Measurements from ENCODE around the gene CNGA2.

CNGA2 gene

DNA sequence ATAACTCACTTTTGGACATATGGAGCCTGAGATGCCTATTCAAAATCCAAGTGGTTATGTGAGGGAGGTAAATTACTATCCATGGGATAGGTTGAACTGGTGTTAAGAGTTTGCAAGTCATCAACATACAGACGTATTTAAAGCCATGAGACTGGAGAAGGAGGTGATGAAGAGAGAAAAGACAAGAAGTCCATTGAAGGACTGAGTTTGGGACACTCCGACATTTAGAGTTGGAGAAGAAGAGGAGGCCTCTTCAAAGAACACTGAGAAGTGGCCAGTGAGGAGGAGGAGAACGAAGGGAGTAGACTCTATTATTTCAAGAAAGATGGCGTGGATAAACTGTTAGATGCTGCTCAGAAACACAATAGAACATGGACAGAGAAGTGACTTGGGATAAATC, at the start of gene CNGA2:
Gene CNGA2 (plus strand): TSS at position 301 of the 400 bp plus-strand sequence. CDS start 3,738 bp downstream, outside the sequence.
- no peak for TF ChIP-seq GATA2 (IDR thresholded peaks at IDR 0.05; ENCODE audit: low read depth, low read length)
- no peak for TF ChIP-seq GATA3 (IDR thresholded peaks at IDR 0.05; ENCODE audit: low read depth, low read length)

DNA sequence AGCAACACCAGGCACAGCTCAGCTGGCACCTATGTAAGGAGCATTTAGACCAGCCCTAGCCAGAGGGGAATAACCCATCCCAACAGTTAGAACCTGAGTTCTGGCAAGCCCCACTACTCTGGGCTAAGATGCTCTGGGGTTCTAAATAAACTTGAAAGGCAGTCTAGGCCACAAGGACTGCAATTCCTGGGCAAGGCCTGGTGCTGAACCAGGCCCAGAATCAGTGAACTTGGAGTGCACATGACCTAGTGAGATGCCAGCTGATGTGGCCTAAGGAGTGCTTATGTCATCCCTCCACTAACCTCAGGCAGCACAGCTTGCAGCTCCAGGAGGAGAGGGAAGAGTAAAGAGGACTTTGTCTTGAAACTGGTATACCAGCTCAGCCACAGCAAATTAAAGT, 46.9 kb upstream of the CNGA2 start:
- TF ChIP-seq GATA2 (IDR thresholded peaks at IDR 0.05; ENCODE audit: low read depth, low read length) (no peak), GATA3 (IDR thresholded peaks at IDR 0.05; ENCODE audit: low read depth, low read length) (no peak)

DNA sequence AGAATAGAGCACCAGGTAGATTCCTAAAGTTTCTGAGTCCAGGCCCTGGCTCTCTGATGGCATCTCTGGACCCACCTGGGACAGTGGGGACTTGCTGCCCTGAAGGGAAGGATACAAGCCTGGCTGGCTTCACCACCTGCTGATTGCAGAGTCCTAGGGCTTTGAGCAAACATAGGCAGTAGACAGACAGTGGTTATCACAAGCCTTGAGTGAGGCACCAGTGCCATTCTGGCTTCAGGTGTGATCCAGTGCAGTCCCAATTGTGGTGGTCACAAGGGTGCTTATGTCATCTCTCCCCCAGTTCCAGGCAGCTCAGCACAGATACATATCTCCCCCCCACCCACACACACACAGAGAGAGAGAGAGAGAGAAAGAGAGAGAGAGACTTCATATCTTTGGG, 45.9 kb upstream of the CNGA2 start:
- TF ChIP-seq GATA2 (IDR thresholded peaks at IDR 0.05; ENCODE audit: low read depth, low read length) = no peak
- TF ChIP-seq GATA3 (IDR thresholded peaks at IDR 0.05; ENCODE audit: low read depth, low read length) = no peak

DNA sequence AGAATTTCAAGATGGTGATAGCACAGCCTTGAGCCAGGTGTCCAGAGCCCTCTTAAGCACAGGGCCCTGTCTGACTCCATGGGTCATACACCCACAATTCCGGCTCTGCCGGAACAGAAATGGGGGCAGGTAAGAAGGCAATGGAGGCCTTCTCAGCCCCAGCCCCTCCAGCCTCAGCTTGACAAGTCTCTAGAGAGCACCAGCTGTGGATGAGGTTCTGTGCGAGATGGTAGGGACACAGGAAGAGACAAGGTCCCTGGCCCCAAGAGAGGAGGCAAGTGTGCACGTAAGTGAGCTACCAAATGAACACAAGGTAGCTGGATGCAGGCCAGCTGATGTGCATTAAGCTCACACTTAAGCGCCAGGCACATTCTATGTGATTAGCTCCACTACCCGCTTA, 41.7 kb upstream of the CNGA2 start:
- TF ChIP-seq GATA3 (IDR thresholded peaks at IDR 0.05; ENCODE audit: low read depth, low read length) = no peak
- TF ChIP-seq GATA2 (IDR thresholded peaks at IDR 0.05; ENCODE audit: low read depth, low read length) = no peak

DNA sequence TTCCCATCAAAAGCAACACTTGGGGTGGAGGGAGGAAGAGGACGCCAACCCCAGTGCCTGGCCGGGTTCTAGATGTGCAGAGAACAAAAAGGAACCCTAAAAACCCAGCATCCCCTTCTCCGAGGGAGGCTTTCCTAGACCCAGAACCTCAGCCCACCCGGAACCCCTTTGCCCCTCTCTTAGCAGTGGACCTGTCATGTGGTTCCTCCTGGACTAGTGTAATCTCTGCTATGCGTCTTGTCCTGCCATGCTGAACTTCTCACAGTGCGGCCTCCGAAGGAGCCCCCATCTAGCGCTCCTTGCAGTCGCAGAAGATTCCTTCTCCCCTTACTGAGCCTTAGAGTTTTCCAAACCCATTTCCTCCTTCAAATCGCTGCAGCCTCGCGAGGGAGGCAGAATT, 40.4 kb upstream of the CNGA2 start:
- no peak for TF ChIP-seq GATA2 (IDR thresholded peaks at IDR 0.05; ENCODE audit: low read depth, low read length)
- no peak for TF ChIP-seq GATA3 (IDR thresholded peaks at IDR 0.05; ENCODE audit: low read depth, low read length)

DNA sequence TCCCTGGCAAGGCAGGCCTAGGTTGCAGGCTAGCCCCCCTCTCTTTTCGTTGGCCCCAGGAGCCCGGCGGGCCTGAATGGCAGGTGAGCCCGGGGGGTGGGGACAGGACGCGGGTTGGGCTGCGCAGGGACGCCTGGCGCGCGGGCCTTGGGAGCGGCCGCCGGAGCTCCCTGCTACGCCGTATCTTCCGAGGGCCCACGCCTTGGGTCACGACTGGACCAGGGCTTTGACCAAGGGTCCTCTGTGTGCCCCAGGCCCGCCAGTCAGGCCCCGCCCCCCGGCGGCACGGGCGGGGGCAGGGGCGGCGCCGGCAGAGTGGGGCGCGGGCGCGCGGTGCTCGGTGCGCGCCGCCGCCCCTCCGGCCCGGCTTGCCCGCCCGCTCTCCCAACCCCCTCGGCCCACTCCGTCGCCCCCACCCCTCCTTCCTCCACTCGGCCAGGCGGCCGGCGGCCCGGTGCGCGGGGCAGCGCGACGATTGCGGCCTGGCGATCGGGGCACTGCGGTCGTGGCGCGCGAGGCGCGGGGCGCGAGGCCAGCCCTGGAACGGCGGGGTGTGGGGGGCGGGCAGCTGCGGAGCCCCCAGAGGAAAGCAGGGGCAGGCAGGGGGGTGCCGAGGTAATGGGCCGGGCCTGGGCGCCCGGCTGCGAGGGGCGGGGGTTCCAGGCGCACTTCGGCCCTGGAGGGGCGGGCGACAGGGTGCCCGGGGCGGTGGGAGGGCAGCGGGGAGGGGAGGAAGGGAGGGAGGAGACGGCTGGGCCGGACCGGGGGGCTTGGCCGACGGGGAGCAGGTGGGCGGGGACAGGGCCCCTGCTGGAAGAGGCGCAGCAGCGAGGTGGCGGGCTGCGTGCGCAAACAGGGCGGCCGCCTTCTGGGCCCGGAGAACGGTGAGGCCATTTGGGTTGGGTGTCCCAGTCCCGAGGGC, 39.6 kb upstream of the CNGA2 start, which contains the start of gene PRRG3:
Gene PRRG3 (plus strand): TSS at position 798 of the 922 bp plus-strand sequence. CDS start 3,357 bp downstream, outside the sequence.
- no peak for TF ChIP-seq GATA2 (IDR thresholded peaks at IDR 0.05; ENCODE audit: low read depth, low read length)
- TF ChIP-seq GATA3 (IDR thresholded peaks at IDR 0.05; ENCODE audit: low read depth, low read length) = no peak

DNA sequence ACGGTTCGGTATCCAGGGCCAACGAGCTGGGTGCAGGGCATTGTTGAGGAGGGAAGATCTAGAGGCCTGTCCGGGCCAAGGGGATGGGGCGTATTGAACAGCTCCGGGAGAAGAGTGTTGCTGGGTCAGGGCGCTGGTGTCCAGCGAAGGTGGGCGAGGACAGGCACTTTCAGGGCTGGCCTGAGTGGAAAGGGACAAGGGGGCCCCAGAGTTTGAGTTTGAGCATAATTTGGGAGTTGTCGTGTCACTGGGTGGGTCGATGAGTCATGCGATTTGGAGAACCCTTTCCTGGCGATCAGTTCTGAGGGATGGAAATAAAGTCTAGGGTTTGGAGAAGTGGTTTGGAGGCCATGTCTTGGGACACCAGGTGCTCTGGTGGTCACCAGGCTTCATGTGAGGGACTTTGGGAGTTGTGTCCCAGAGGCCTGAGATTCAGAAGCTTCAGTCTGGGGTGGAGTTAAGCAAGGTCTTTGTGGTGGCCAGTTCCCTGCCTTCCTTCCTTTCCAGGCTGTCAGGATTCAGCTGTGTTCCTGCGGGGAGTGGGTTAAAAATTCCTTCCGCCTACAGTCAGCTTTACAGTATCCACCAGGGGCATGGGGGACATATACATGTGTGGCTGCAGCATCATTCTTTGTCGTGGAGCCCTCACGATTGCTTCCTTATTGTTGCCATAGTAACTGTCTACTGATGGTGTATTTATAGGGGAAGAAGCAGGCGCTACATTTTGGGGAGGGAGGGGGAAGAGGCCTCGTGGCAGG, 38.8 kb upstream of the CNGA2 start:
- TF ChIP-seq GATA2 (IDR thresholded peaks at IDR 0.05; ENCODE audit: low read depth, low read length) (no peak), GATA3 (IDR thresholded peaks at IDR 0.05; ENCODE audit: low read depth, low read length) (no peak)

DNA sequence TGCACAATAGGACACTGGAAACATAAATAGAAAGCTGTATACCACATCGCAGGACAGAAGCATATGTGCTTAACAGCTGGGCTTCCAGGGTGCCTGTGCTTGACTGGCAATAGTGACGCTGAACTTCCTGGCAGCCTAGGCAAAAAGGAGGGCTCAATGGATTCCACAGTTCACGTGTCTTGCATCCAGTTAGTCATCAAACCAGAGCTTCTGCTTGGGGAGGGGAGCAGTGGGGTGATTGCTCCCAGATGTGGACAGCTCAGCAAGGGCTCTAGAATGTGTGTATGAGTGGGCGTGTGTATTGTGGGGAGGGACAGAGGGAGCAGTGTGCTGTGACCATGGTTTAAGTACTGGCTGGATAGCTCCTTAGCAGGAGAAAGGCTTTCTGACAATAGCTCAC, 37.0 kb upstream of the CNGA2 start:
- TF ChIP-seq GATA2 (IDR thresholded peaks at IDR 0.05; ENCODE audit: low read depth, low read length) (no peak), GATA3 (IDR thresholded peaks at IDR 0.05; ENCODE audit: low read depth, low read length) (no peak)

DNA sequence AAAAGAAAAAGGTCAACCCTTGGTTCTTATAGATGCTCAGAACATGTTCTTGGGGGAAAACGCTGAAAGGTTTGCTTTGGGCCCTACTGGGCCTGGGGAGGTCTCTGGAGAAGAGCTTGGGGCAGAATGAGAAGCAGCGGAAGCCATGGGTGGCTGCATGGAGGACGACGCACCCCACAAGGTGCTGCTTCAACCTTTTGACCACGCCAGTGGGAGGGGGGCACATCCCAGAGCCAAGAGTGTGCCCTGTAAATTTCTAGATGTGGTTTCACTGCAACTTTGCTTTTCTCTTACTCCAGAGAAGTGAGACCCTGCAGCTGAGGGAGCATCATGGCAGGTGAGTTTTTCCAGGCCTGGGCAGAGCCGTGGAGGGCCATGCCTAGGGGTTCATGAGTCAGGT, 36.1 kb upstream of the CNGA2 start:
- TF ChIP-seq GATA3 (IDR thresholded peaks at IDR 0.05; ENCODE audit: low read depth, low read length) (no peak), GATA2 (IDR thresholded peaks at IDR 0.05; ENCODE audit: low read depth, low read length) (no peak)

DNA sequence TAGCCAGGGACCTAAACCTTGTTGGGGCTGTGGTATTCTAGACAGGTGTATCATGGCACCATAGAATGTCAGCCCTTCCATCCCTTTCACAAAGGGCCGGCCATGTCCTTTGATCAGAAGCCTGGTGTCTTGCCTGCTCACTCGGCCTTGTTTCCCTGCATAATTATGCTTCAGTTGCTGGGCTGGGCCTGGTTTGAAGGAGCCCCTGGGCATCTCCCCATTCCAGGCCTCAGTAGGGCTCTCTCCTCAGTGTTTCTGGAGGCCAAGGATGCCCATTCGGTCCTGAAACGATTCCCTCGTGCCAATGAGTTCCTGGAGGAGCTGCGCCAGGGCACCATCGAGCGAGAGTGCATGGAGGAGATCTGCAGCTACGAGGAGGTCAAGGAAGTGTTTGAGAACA, 34.8 kb upstream of the CNGA2 start:
- TF ChIP-seq GATA3 (IDR thresholded peaks at IDR 0.05; ENCODE audit: low read depth, low read length) = no peak
- TF ChIP-seq GATA2 (IDR thresholded peaks at IDR 0.05; ENCODE audit: low read depth, low read length) = no peak

DNA sequence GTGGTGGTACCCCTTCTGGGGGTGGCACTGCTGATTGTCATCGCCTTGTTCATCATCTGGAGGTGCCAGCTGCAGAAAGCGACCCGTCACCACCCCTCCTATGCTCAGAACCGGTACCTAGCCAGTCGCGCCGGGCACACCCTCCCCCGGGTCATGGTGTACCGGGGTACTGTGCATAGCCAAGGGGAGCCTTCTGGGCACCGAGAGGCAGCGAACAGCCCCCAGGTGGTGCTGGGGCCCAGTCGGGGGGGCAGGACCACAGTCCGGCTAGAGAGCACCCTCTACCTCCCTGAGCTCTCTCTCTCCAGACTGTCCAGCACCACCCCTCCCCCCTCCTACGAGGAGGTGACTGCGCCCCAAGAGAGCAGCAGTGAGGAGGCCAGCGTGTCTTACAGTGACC, 34.0 kb upstream of the CNGA2 start:
- TF ChIP-seq GATA3 (IDR thresholded peaks at IDR 0.05; ENCODE audit: low read depth, low read length) (no peak), GATA2 (IDR thresholded peaks at IDR 0.05; ENCODE audit: low read depth, low read length) (no peak)

DNA sequence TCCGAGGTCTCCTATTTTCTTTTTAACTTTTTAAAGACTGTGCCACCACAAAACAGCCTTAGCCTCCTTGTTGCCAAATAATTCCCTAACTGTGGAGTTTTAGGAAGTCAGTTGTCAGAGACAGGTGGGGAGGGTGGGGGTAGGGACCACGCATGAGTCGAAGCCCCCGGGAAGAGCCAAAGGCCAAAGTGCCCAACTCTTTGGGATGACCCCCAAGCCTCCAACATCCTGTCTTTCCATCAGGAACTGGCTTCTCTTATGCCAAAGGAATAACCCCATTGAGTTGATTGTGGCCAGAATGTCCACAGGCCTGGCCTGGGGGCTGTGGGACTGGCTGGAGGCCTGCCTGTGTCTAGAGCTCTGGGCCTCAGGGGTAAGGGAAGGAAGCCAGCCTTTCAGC, 33.5 kb upstream of the CNGA2 start:
- TF ChIP-seq GATA3 (IDR thresholded peaks at IDR 0.05; ENCODE audit: low read depth, low read length) = no peak

DNA sequence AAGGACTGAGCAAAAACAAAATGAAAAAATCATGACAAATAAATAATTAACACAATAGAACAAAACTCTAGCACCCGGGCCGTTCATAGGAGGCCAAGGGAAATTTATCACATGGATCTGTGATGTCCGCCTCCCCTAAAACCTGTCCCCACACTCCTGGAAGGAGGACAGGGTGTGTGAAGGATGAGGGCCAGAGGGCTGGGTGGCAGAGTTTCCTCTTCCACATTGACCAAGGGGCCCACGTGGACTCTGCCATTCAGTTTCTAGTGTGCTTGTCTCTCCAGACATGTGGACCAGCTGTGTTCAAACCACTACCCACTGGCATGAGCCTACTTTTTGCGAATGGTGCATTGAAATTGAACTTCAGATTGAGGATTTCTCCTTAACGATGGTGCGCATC, 33.0 kb upstream of the CNGA2 start:
- TF ChIP-seq GATA3 (IDR thresholded peaks at IDR 0.05; ENCODE audit: low read depth, low read length) = no peak
- TF ChIP-seq GATA2 (IDR thresholded peaks at IDR 0.05; ENCODE audit: low read depth, low read length) = no peak

DNA sequence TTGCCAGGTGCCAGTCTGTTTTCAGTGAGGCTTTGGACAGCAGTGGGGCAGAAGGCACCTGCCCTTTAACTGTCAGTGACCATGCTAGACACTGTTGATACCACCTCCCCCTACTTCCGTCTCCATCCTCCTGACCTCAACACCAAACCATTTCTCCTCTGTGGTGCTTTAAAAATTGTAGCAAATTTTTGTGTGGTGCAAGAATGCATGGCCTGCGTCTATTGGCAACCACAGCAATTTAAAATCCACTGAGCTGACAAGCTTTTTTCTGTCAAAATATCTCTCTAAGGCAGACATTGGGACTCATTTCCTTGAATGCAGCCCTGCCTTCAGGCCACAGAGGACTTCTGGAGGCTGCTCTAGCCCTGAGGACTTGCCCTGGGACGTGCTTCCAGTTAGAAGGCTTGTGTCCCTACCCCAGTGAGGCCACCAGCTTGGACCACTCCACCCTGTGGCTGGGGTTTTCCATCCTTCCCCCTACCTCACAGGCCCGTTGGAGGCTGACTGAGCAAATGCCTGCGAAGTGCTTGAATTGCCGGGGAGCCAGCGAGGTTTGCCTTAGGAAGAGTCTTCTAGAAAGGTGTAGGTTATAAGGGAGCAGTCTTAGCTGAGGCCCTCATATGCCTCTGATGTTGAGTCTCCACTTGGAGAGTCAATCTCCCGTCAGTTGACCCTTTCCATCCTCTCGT, 32.4 kb upstream of the CNGA2 start:
- TF ChIP-seq GATA2 (IDR thresholded peaks at IDR 0.05; ENCODE audit: low read depth, low read length) = no peak
- TF ChIP-seq GATA3 (IDR thresholded peaks at IDR 0.05; ENCODE audit: low read depth, low read length) = no peak
